HTERT RPE-1 (cell line): Measurements from ENCODE around the gene TGFBR1.
"Not testable (repeated sequence)": the region's sequence is repeated elsewhere in the genome, so short reads cannot be mapped to it uniquely, and the experiment has no call there.

Experiments used
- in situ Hi-C: fragments of 300-500 bp; cut with MboI; formaldehyde crosslinking; loops from 4 replicates; pipeline ENCODE4 v1.14.3; 2020; ENCODE audit warnings: low sequenced_read_pairs

The TGFBR1 gene

GRCh38 chr9:99183616-99184015 lies 78.7 kb downstream of the TGFBR1 start:
- in situ Hi-C loops = no loop called here

GRCh38 chr9:99184110-99184474 lies 79.2 kb downstream of the TGFBR1 start:
- in situ Hi-C loops = no loop called here

GRCh38 chr9:99184475-99185347 lies 79.8 kb downstream of the TGFBR1 start:
- in situ Hi-C loops = no loop called here

- in situ Hi-C loops = no loop called here
These were observed 80.4 kb downstream of the TGFBR1 start for GRCh38 chr9:99185348-99185632.

- in situ Hi-C loops = no loop called here
These were observed 81.0 kb downstream of the TGFBR1 start for GRCh38 chr9:99185934-99186333.

DNA sequence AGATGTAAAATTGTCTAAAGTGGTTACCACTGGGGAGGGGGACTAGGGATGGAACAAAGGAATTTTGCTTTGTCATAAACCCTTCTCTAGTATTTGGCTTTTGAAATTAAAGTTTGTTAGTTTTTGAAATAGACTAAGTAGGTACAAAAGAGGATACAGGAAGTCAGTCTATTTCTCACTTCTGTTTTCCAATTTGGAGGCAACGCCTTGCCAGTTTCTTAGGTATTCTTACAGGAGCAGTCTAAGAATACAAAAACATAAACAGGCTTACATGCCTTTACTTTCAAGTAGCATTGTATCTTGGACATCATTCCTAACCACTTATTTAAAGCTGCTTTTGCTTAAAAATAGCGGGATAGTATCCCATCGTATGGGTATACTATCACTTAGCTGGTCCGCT lies 82.4 kb downstream of the TGFBR1 start:
- in situ Hi-C loops = no loop called here

DNA sequence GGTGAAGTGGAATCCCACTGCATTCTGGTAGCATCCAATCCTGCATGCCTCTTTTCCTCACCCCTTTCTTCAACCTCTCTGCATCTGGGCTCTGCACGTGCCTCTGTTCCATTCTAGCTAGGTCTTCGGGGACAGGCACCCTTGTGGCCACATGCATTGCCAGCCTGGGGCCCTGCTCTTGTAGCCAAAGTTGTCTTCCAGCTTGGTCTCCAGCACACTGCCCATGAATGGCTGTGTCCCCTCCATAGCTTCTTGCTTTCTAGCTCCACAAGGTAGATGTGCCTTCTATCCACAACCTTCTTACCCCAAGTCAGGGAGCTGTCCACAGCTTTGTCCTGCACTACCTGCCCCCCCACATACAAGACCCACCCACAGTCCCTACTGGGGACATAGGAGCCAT lies 84.3 kb downstream of the TGFBR1 start:
- in situ Hi-C loops = no loop called here

DNA sequence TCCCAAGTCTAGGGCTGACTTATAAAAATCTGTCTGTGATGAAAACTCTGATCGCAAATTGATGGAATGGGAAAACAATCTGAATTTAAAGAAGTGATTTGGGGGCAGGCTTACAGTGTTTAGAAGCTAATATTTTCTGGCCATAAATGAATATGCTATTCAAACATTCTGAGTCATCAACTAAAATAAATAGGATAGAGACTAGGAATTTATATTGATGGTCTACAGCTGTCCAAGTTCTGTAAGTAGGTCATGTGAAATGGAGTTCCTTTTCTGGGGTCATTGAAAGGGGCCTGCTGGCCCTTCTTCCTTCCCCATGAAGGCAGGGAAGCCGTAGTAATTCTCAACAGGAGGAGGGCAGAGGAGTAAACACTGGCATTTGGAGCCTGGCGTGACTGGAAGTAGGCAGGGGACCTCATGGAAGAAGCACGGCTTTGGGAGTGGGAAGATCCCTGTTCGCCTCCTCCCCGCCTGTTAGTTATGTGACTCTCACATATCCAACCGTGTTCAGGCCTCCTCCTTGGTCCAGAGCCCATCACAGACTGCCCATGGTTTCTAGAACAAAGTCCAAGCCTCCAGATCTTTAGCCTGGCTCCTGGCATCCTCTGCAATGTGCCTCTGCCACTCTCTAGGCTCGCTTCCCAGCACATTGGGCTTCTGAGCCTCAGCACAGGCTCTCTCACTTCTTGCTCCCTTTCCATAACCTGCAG lies 85.1 kb downstream of the TGFBR1 start:
- in situ Hi-C loops = no loop called here

GRCh38 chr9:99190597-99191283 lies 85.8 kb downstream of the TGFBR1 start:
- in situ Hi-C loops = no loop called here

DNA sequence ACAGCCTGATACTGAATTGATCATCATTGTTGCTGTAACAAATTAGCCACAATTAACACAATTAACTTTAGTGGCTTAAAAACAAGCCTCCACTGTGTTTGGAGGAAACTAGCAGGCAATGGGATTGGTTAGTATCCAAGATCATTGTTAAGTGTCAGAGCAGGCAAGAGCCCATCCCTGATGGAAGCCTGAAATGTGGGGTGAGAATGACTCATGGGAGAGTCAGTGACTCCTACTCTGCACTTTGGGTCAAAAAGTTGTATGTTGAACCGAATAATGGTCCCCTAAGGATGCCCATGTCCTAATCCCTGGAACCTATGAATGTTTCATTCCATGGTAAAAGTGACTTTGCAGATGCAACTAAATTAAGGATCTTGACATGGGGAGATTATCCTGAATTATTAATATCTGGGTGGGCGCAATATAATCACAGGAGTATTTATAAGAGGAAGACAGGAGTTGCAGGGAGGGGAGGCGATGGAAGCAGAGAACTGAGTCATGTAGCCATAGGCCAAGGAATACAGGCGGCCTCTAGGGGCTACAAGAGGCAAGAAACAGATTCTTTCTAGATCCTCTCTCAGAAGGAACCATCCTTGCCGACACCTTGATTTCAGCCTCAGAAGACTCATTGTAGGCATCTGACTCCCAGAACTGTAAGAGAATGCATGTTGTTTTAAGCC lies 88.0 kb downstream of the TGFBR1 start:
- in situ Hi-C loops = no loop called here

GRCh38 chr9:99193466-99193821 lies 88.5 kb downstream of the TGFBR1 start:
- in situ Hi-C loops = no loop called here

GRCh38 chr9:99196484-99196883 lies 91.6 kb downstream of the TGFBR1 start:
- in situ Hi-C loops = not testable (repeated sequence)

GRCh38 chr9:99197124-99197630 lies 92.3 kb downstream of the TGFBR1 start:
- in situ Hi-C loops = no loop called here

DNA sequence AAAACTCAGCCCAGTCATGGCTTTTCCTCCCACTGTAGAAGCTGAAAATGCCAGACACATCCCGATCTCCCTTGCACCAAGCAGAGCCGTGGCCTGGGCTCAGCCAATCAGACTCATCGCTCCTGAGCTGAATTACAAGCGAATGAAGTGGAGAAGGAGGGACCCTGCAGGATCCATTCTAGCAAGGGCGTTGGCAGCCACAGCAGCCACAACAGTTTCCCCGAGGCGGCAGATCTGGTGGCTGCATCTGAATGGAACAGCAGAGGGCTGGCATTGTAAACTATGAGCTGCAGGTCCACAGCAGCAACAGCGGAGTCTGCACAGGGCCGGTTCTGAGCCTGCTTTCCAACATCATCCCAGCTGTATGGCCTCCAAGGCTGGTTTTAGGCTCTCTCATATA lies 93.1 kb downstream of the TGFBR1 start:
- in situ Hi-C loops = no loop called here

DNA sequence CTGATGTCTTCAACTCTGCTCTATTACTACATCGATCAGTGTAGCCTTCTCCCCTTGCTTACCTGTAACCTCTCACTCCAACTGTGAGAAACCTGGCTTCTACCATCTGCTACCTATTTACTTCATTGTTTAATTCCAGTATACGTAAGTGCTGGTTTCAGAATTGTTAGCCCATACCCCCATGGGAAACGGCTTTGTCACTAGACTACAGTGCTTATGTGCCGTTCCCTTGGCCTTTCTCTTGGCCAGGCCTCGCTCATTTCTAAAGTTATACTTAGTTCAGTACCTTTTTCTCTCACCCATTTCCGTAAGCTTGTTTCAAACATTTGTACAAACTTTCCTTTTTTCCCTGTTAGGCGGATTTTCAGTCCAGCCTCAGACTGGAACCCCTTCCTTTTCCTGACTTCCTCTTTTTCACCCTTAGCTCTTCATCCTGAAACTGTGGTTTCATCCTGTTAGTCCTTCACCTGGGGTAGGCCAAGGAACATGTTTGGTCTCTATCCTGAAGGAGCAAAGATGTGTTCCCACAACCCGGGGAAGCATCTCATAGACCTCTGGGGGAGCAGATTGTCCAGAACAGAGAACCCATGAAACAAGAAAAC lies 95.1 kb downstream of the TGFBR1 start:
- in situ Hi-C loops = no loop called here

DNA sequence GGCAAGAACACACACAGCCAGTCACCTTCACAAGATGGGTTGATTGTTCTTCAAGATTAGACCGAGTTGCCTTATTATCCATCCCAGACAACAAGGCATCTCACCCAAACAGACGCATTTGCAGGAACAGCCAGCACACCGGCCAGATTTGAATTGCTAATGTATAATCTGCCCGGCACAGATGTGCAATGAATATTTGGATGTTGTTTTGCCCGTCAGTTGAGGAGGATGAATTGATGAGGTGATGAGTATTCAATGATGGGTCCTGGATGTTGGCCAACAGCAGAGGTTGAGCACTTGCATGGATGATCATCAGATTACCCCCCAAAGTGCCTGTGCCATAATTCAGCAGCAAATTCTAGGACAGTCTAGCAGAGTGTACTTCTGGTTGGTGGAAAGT lies 96.7 kb downstream of the TGFBR1 start:
- in situ Hi-C loops = no loop called here
